Ascending aorta (tissue), 2 donors: ENCODE measurements around the gene KLHL14. TPM values are rescaled to one million over a fixed set of nuclear protein-coding genes. Genes with fewer than 3 reads are reported as not detected.

Experiments used
- DNase-seq, 2 donors: peaks; one replicate each; pipeline ENCODE4 v3.0.0-alpha.2; 2019; ENCODE audit warnings: low spot score in 2 of 2
- H3K27ac ChIP-seq, 2 donors: fragments of 200-600 bp; sonication (generic); one replicate each; pipeline ENCODE4 v1.5.1; 2016 to 2017; ENCODE audit warnings: mild to moderate bottlenecking in 1 of 2
- H3K27me3 ChIP-seq: fragments of 200-600 bp; sonication (generic); one replicate; pipeline ENCODE4 v1.5.1; 2017
- H3K36me3 ChIP-seq, 2 donors: fragments of 200-600 bp; sonication (generic); one replicate each; pipeline ENCODE4 v1.5.1; 2016
- H3K4me1 ChIP-seq, 2 donors: fragments of 200-600 bp; sonication (generic); one replicate each; pipeline ENCODE4 v1.5.1; 2016 to 2017; ENCODE audit warnings: mild to moderate bottlenecking in 1 of 2
- H3K4me3 ChIP-seq, 2 donors: fragments of 200-600 bp; sonication (generic); one replicate each; pipeline ENCODE4 v1.5.1; 2016 to 2017; ENCODE audit warnings: mild to moderate bottlenecking in 1 of 2
- H3K9me3 ChIP-seq, 2 donors: fragments of 200-600 bp; sonication (generic); one replicate each; pipeline ENCODE4 v1.5.1; 2016
- intact Hi-C: fragments of 100-400 bp; cut with DNase I; formaldehyde crosslinking; loops from one replicate; pipeline ENCODE4 v1.15.1; 2023
- total RNA-seq: library from RNA; depleted of rRNA; stranded (reverse); fragments of >200 nt; gene quantifications from one replicate; pipeline ENCODE4 v1.1.0, GENCODE V29; 2016
- TF ChIP-seq, protein P1 (sequence below), 3 experiments: fragments of 200-600 bp in 2 of 3; fragments of 450-650 bp in 1 of 3; sonication (generic) in 2 of 3; IDR thresholded peaks; one replicate each; pipeline ENCODE4 v1.5.1; 2016 to 2019; ENCODE audit warnings: antibody characterized with exemption in 3 of 3, mild to moderate bottlenecking in 1 of 3, moderate library complexity in 1 of 3

KLHL14 gene
- total RNA-seq, 1 donor from 2014 or later: not detected

DNA sequence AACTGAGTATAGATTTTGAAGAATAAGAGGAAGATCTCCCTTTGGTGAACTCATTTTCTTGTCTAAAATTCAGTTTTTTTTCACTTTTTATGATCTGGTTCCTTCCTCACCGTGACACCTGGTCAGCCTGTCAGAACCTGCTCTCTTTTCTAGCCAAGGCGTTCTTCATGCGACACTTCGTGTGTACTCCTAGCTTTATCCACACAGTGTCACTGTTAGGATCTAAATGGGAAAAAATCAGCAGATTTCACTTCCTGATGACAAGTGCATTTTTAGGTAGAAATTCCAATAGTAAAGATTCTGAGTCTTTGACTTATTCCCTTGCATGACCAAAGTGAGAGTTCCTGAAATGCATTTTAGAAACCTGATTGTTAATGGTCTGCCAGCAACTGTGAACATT, 89.8 kb downstream of the KLHL14 start:
- Histone ChIP-seq H3K9me3 (no peaks in the 10 kb centered on the region), H3K27ac (no peak overlapping the region), H3K27me3 (no peaks in the 10 kb centered on the region), H3K4me3 (no peak overlapping the region), H3K4me1 (no peaks in the 10 kb centered on the region), H3K36me3 (no peaks in the 10 kb centered on the region)
- TF ChIP-seq, protein P1, sequence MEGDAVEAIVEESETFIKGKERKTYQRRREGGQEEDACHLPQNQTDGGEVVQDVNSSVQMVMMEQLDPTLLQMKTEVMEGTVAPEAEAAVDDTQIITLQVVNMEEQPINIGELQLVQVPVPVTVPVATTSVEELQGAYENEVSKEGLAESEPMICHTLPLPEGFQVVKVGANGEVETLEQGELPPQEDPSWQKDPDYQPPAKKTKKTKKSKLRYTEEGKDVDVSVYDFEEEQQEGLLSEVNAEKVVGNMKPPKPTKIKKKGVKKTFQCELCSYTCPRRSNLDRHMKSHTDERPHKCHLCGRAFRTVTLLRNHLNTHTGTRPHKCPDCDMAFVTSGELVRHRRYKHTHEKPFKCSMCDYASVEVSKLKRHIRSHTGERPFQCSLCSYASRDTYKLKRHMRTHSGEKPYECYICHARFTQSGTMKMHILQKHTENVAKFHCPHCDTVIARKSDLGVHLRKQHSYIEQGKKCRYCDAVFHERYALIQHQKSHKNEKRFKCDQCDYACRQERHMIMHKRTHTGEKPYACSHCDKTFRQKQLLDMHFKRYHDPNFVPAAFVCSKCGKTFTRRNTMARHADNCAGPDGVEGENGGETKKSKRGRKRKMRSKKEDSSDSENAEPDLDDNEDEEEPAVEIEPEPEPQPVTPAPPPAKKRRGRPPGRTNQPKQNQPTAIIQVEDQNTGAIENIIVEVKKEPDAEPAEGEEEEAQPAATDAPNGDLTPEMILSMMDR (IDR thresholded peaks at IDR 0.05): no peak
- intact Hi-C loops: no loop called here
- DNase-seq: no peak

DNA sequence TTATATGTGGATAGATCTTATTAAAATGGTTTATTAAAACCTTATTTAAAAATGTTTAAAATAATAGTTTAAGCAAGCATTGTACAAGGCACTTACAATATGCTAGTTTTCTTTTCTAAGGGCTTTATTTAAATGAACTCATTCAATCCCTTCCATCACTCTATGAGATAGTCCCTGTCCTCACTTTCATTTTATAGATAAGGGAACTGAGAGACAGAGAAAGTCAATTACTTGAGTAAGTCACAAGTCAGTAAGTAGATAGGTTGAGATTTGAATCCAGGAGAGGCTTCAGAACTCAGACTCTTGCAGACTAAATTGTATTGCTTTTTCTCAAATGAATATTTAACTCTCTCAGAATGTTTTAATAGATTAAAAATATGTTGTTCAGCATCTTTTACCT, 95.2 kb downstream of the KLHL14 start:
- Histone ChIP-seq H3K4me3 (no peak overlapping the region), H3K36me3 (no peaks in the 10 kb centered on the region), H3K4me1 (no peaks in the 10 kb centered on the region), H3K9me3 (no peaks in the 10 kb centered on the region), H3K27ac (no peak overlapping the region), H3K27me3 (no peaks in the 10 kb centered on the region)
- TF ChIP-seq, protein P1 (IDR thresholded peaks at IDR 0.05): no peak
- intact Hi-C loops: no loop called here
- DNase-seq: no peak

DNA sequence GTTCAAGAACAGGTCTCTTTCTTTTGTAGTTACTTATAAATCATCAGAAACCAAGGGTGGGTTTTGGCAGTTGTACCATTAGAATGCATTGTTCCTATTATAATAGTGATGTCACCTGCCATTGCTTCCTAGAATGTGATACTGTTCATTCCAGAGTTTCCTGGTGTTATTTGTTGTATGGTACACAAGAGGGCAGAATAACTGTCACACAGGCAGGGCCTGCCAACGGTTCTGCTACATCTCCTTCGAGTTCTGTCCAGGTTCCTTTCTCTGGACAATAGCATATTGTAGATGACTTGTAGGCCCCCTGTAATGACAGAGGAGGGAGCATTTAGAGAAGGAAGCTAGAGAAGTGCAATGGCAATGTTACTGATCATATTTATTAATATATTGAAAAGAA, 98.3 kb downstream of the KLHL14 start:
- Histone ChIP-seq H3K4me3 (no peak overlapping the region), H3K4me1 (no peaks in the 10 kb centered on the region), H3K36me3 (no peaks in the 10 kb centered on the region), H3K27me3 (no peaks in the 10 kb centered on the region), H3K9me3 (no peaks in the 10 kb centered on the region), H3K27ac (no peak overlapping the region)
- DNase-seq: no peak
- intact Hi-C loops: no loop called here
- TF ChIP-seq, protein P1 (IDR thresholded peaks at IDR 0.05): no peak

DNA sequence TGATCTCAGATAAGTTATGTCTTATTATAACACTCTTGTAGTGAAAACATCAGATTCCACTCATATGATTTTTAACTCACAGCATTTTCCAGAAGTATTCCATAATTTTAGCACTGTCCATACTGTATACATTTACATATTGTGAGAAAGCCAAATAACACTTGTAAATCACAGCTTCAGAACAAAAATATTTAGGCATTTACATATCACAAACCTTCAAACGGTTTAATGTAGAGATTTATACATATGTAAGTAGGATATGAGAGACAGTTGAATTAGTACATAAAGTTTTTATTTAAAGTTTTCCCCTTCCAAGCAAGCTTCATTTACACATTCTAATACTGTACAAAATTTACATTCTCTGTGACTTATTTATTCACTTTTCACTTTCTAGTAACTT, 100.4 kb downstream of the KLHL14 start:
- H3K27ac ChIP-seq: no peak overlapping the region
- no peak overlapping the region for H3K4me3 ChIP-seq
- H3K4me1 ChIP-seq: no peaks in the 10 kb centered on the region
- DNase-seq: no peak
- TF ChIP-seq, protein P1 (IDR thresholded peaks at IDR 0.05): no peak
- intact Hi-C loops: no loop called here
- H3K27me3 ChIP-seq: no peaks in the 10 kb centered on the region
- no peaks in the 10 kb centered on the region for H3K36me3 ChIP-seq
- no peaks in the 10 kb centered on the region for H3K9me3 ChIP-seq

DNA sequence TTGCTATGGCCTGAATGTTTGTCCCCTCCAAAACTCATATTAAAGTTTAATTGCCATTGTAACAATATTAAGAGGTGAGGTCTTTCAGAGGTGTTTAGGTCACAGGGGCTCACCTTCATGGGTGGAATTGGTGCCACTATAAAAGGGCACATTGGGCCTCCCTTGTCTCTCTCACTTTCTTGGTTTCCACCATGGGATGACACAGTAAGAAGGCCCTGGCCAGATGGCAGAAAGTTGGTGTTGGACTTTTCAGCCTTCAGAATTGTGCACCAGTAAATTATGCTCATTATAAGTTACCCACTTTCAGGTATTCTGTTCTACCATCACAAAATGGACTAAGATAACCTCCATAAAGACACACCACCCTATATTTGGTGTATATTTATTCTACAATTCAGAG, 102.1 kb downstream of the KLHL14 start:
- H3K9me3 ChIP-seq: no peaks in the 10 kb centered on the region
- H3K27ac ChIP-seq: no peak overlapping the region
- H3K4me3 ChIP-seq: no peak overlapping the region
- intact Hi-C loops: no loop called here
- no peaks in the 10 kb centered on the region for H3K27me3 ChIP-seq
- DNase-seq: no peak
- H3K4me1 ChIP-seq: no peaks in the 10 kb centered on the region
- TF ChIP-seq, protein P1 (IDR thresholded peaks at IDR 0.05): no peak
- no peaks in the 10 kb centered on the region for H3K36me3 ChIP-seq

DNA sequence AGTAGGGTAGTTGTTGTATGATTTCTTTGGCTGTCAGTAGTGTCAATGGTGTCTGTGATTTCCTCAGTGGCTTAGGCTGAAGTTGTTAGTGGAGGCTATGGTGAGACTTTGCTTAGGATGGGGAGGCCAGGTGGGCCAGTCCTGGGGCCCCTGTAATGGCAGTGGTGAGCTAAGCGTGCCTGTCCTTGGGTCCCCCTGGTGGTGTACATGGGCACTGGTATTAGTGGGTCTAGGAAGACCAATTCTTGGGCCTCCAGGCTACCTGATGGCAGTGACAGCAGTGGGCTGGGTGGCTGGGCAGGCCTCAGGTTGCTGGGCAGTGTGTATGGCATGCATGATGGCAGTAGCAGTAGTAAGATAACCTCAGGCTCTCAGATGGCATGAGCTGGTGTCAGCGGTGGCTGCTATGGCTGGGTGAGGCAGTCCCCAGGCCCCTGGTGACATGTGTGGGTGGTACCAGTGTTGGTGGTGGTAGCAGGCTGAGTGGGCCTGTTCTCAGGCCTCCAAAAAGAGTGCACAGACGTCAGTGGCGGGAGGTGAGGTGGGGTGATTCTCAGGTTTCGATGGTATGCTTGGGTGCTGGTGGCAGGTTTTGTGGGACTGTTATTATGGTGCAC, 103.2 kb downstream of the KLHL14 start:
- no peak for DNase-seq
- no peak overlapping the region for H3K4me3 ChIP-seq
- H3K9me3 ChIP-seq: no peaks in the 10 kb centered on the region
- intact Hi-C loops: no loop called here
- no peaks in the 10 kb centered on the region for H3K4me1 ChIP-seq
- H3K27ac ChIP-seq: no peak overlapping the region
- TF ChIP-seq, protein P1 (IDR thresholded peaks at IDR 0.05): no peak
- H3K27me3 ChIP-seq: no peaks in the 10 kb centered on the region
- no peaks in the 10 kb centered on the region for H3K36me3 ChIP-seq
